ENCODE measurements around the gene TMEM14B. TPM values are rescaled to one million over a fixed set of nuclear protein-coding genes. Genes with fewer than 3 reads are reported as not detected.

The TMEM14B gene
- total and polyA plus RNA-seq, 9 of the 15 experiments (the other 6 are each of a cell fraction or from before 2014, with no cell fraction given): 174 to 862 (median 263) TPM

DNA sequence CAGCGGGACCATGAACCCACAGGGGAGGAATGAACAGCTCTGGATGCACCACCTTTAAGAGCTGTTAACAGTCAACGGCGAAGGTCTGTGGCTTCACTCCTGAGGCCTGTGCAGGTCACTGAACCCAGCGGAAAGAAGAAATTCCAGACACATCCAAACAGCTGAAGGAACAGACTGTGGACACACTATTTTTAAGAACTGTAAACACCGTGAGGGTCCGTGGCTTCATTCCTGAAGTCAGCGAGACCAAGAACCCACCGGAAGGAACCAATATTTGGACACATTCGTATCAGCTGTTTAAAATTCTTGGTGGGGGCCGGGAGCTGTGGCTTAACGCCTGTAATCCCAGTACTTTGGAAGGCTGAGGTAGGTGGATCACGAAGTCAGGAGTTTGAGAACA lies 5.4 kb upstream of the TMEM14B start:
- intact Hi-C loops (cut with micrococcal nuclease): no loop called here
- POLR2A ChIA-PET: interaction anchor here (0.6 to 2.0 kb wide), 6 partner anchors 9 to 641 kb away, joined by 3 to 10 read pairs (median 4); partner anchors contain the start of gene TMEM14C
- no peak overlapping the region for H3K9ac ChIP-seq (ENCODE audit: insufficient read depth in 1 of 2, low read depth in 2 of 2, low read length in 2 of 2)
- H3K27ac ChIP-seq (ENCODE audit: extremely low read depth, low read depth, low read length): no peak overlapping the region
- in situ Hi-C loops (cut with MboI): no loop called here
- no peaks in the 10 kb centered on the region for H3K9me3 ChIP-seq (replicated peaks; ENCODE audit: control insufficient read depth, insufficient read depth, low read depth, low read length)
- DNase-seq (ENCODE audit: extremely low read depth in 1 of 4, low spot score in 3 of 4) (no peak), ATAC-seq (no peak), FAIRE-seq (no peak)
- no peak overlapping the region for H2AFZ ChIP-seq (ENCODE audit: low read depth, low read length)
- no peak overlapping the region for H3K4me2 ChIP-seq (ENCODE audit: insufficient read depth, low read length)
- CTCF ChIA-PET (ENCODE audit: low intra/inter-chr PET ratio): no interaction called here
- H3K36me3 ChIP-seq (ENCODE audit: control insufficient read depth, insufficient read depth, low read length): peaks cover 3% of the 10 kb centered on the region; the same call in 2 of the 3 replicates
- no peaks in the 10 kb centered on the region for H3K79me2 ChIP-seq (ENCODE audit: control insufficient read depth, insufficient read depth, low read length)
- WGBS (ENCODE audit: insufficient coverage, low coverage, missing lambda C conversion rate): 90% methylated on average over 12 of the region's 12 CpGs
- no peaks in the 10 kb centered on the region for H4K20me1 ChIP-seq (replicated peaks; ENCODE audit: control insufficient read depth, insufficient read depth, low read length)
- BruUV-seq (replicated peaks): no TSS peak
- no peaks in the 10 kb centered on the region for H3K27me3 ChIP-seq (ENCODE audit: control insufficient read depth in 2 of 2, insufficient read depth in 2 of 2, low read length in 2 of 2)
- no peak overlapping the region for H3K4me3 ChIP-seq
- peaks cover 16 to 20% of the 10 kb centered on the region in 2 experiments for H3K4me1 ChIP-seq (replicated peaks in 1 of 2; ENCODE audit: control insufficient read depth in 2 of 2, insufficient read depth in 2 of 2, low read length in 2 of 2)
- TF ChIP-seq, protein P1, sequence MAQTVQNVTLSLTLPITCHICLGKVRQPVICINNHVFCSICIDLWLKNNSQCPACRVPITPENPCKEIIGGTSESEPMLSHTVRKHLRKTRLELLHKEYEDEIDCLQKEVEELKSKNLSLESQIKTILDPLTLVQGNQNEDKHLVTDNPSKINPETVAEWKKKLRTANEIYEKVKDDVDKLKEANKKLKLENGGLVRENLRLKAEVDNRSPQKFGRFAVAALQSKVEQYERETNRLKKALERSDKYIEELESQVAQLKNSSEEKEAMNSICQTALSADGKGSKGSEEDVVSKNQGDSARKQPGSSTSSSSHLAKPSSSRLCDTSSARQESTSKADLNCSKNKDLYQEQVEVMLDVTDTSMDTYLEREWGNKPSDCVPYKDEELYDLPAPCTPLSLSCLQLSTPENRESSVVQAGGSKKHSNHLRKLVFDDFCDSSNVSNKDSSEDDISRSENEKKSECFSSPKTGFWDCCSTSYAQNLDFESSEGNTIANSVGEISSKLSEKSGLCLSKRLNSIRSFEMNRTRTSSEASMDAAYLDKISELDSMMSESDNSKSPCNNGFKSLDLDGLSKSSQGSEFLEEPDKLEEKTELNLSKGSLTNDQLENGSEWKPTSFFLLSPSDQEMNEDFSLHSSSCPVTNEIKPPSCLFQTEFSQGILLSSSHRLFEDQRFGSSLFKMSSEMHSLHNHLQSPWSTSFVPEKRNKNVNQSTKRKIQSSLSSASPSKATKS (CRISPR knock-in tag; IDR thresholded peaks at IDR 0.05): no peak
- TF ChIP-seq, protein P2, sequence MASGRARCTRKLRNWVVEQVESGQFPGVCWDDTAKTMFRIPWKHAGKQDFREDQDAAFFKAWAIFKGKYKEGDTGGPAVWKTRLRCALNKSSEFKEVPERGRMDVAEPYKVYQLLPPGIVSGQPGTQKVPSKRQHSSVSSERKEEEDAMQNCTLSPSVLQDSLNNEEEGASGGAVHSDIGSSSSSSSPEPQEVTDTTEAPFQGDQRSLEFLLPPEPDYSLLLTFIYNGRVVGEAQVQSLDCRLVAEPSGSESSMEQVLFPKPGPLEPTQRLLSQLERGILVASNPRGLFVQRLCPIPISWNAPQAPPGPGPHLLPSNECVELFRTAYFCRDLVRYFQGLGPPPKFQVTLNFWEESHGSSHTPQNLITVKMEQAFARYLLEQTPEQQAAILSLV (tag; IDR thresholded peaks at IDR 0.05): no peak
- no peak for TF ChIP-seq DNMT1 (IDR thresholded peaks at IDR 0.05)
- TF ChIP-seq SIRT6 (IDR thresholded peaks at IDR 0.05; ENCODE audit: low read depth, low read length): no peak
- no peak for TF ChIP-seq NELFE (IDR thresholded peaks at IDR 0.05; ENCODE audit: insufficient read depth, insufficient read length)
- TF ChIP-seq CBFA2T3 (IDR thresholded peaks at IDR 0.05): no peak
- H3K9me1 ChIP-seq (ENCODE audit: control insufficient read depth, insufficient read depth, low read length): no peaks in the 10 kb centered on the region
